ENCODE data around the gene FADS3. TPM values are rescaled to one million over a fixed set of nuclear protein-coding genes. Genes with fewer than 3 reads are reported as not detected.
"Not testable (repeated sequence)": the region's sequence is repeated elsewhere in the genome, so short reads cannot be mapped to it uniquely, and the experiment has no call there.

The FADS3 gene
- total RNA-seq, 1 experiment from 2014 or later, result 47.1 TPM

DNA sequence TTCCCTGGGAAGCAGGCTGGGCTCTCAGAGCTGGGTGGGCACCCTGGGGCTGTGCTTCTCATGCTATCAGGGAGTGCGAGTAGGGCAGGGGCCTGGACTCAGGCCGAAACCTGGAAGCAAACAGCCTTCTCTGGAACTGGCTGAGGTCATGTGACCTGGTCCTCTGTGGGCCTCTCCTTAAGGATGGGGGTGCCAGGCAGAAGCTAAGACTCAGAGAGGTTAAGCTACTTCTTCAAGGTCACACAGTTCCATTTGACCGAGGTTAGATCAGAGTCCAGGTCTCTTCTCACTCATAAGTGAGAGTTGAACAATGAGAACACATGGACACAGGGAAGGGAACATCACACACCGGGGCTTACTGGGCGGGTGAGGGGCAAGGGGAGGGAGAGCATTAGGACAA is 7.4 kb downstream of the FADS3 start:
- in situ Hi-C loops (cut with HindIII; ENCODE audit: low sequenced_read_pairs), result no loop called here
- DNase-seq (ENCODE audit: low spot score), result no peak

DNA sequence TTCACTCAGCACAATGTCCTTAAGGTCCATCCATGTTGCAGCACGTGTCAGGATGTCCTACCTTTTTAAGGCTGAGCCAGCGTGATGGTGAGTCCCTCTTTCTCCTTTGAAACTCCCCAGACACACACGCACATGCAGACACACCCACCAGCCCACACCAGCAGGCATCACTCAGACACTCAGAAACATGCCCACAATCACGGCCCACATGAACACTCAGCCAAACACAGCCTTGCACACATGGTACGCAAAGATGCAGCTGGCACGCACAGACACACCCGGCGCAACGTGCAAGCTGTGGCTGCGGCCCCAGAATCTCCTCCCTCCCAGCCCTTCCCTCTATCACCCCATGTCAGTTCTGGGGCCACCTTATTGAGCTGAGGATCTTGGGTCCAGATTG is 8.0 kb downstream of the FADS3 start:
- DNase-seq (ENCODE audit: low spot score), result no peak
- in situ Hi-C loops (cut with HindIII; ENCODE audit: low sequenced_read_pairs), result no loop called here

DNA sequence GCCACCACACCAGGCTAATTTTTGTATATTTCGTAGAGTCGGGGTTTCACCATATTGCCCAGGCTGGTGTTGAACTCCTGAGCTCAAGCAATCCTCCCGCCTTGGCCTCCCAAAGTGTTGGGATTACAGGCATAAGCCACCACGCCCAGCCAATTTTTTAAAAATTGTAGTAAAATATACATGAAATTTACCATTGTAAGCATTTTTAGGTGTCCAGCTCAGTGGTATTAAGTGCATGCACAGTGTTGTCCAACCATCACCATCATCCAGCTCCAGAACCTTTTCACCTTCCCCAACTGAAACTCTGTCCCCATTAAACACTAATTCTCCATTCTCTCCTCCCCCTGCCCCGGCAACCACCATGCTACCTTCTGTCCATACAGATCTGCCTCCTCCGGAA is 8.5 kb downstream of the FADS3 start:
- in situ Hi-C loops (cut with HindIII; ENCODE audit: low sequenced_read_pairs), result no loop called here
- no peak for DNase-seq (ENCODE audit: low spot score)

DNA sequence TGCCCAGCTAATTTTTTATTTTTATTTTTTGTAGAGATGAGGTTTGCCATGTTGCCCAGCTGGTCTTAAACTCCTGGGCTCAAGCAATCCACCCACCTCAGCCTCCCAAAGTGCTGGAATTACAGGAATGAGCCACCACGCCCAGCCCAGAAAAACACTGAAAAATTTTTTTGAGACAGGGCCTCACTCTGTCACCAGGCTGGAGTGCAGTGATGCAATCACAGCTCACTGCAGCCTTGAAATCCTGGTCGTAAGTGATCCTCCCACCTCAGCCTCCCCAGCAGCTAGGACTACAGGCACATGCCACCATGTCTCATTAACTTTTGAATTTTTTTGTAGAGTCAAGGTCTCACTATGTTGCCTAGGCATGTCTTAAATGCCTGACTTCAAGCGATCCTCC is 9.1 kb downstream of the FADS3 start:
- in situ Hi-C loops (cut with HindIII; ENCODE audit: low sequenced_read_pairs); DNase-seq (ENCODE audit: low spot score): not testable (repeated sequence)

DNA sequence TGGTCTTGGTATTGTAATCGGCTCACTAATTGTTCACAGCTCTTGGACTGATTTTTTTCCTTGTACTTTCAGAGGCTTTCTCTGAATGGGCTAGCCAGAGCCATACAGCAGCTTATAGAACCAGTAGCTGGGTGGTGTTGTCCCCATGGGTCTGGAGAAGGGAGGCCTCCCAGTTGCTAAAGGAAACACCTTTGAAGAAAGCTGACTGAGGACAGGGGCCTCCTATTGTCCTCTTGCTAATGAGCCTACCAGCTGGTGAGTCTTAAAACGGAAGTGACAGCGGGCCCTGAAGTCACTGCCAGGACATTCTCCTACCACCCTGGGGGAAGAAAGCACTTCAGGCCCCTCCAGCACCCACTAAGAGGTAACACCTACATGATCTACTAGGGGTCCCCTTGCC is 9.9 kb downstream of the FADS3 start:
- no peak for DNase-seq (ENCODE audit: low spot score)
- in situ Hi-C loops (cut with HindIII; ENCODE audit: low sequenced_read_pairs), result no loop called here

DNA sequence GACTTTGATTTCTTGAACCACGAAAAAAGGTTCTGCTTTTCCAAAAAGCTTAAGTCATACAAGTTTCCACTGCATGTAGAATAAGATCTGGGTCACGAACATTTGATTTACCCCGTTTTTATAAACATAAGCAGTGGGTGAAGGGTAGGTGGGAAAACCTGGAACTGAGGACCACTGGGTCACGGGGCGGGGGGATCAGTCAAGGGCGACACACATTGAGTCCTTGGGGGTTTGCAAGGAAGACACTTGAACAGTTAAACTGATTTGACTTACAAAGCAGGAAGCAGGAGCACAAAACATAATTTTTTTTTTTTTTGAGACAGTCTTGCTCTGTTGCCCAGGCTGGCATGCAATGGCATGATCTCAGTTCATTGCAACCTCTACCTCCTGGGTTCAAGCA is 10.9 kb downstream of the FADS3 start:
- in situ Hi-C loops (cut with HindIII; ENCODE audit: low sequenced_read_pairs), result no loop called here
- DNase-seq (ENCODE audit: low spot score), result no peak

DNA sequence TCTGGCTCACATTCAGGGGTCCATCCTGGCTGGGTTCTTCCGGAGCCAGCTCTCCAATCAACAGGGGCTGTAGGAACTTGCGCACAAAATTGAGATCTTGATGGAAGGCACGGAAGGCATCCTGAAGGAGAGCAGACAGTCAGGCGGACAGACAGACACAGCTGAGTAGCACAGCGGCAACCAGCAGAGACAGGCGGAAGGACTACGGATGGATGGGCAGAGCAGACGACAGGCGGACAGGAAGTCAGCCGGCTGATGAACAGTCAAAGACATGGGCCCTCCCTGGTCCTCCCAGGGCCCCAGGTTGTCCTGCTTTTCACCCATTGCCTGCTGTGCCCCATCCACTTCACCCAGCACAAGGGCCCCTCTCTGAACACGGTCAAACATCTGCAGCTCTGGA is 11.3 kb downstream of the FADS3 start:
- DNase-seq (ENCODE audit: low spot score), result no peak
- in situ Hi-C loops (cut with HindIII; ENCODE audit: low sequenced_read_pairs), result no loop called here

DNA sequence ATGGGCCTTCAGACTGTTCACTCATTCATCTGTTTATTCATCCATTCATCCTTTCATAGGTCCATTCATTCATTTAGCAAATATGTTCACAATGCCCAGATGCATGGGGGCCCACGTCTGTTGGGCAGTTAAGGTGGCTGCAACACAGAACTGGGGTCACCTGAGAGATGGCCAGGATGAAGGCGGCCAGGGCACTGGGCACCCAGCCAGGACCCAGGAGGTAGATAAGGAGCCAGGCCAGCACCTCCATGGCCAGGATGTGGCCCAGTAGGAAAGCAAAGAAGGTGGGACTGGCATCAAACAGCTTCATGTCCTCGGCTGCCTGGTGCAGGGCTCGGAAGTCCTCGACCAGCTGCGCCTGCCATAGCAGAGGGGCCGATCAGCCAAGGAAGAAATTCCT is 12.2 kb downstream of the FADS3 start:
- in situ Hi-C loops (cut with HindIII; ENCODE audit: low sequenced_read_pairs), result no loop called here

DNA sequence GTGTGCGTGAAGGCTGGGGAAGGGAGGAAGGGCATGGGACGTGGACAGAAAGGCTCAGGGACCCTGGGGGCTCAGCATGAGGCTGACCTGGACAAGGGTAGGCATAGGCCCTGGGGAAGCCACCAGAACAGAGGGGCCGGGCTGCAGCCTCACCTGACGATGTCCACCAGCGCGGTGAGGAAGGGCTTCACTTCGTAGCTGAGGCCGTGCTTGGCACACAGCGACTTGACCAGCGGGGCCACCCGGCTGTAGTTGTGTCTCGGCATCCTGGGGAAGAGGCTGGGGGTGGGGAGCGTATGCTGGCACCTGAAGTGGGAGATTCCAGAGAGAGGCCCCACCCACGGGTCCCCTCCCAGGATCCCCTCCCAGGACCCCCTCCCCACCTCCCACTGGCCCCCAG is 15.6 kb downstream of the FADS3 start:
- no peak for DNase-seq (ENCODE audit: low spot score)
- in situ Hi-C loops (cut with HindIII; ENCODE audit: low sequenced_read_pairs), result no loop called here

More for the DNA sequence above, 12.2 kb downstream of the FADS3 start:
- no peak for DNase-seq (ENCODE audit: low spot score)

DNA sequence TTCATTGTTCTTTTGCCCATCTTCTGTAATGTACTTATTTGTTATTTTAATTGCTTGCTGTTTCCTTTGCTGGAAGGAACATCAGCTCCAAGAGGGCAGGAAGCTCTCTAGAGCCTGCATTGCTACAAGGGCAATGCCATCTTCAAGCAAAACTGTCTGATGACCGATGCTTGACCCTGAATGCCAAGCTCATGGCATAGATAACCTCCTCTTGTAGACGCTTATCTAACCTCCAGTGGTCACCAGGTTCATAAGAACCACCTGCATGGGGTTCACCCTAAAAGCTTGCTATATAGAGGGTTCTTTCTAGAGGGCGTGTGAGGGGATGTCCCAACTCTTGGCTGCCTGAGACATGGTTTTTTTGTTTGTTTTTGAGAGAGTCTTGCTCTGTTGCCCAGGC is 16.5 kb downstream of the FADS3 start:
- no peak for DNase-seq (ENCODE audit: low spot score)
- in situ Hi-C loops (cut with HindIII; ENCODE audit: low sequenced_read_pairs), result no loop called here

DNA sequence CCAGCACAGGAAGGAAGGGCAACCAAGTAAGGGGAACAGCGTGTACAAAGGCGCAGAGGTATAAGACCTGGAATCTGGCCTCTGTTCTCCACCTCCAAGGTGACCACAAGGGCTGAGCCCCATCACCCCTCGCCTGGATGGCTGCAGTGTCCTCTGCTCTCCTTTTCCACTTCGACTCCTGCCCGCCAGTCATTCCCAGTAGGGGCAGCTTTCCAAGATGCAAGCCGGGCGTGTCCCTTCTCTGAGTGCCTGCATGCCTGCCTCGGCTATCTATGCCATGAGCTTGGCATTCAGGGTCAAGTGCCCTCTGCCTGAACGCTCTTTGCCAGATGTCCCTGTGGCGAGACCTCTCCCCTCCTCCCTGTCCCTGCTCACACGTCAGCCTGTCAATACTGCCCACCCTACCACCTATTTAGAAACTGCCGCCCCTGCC is 17.0 kb downstream of the FADS3 start:
- in situ Hi-C loops (cut with HindIII; ENCODE audit: low sequenced_read_pairs), result no loop called here

DNA sequence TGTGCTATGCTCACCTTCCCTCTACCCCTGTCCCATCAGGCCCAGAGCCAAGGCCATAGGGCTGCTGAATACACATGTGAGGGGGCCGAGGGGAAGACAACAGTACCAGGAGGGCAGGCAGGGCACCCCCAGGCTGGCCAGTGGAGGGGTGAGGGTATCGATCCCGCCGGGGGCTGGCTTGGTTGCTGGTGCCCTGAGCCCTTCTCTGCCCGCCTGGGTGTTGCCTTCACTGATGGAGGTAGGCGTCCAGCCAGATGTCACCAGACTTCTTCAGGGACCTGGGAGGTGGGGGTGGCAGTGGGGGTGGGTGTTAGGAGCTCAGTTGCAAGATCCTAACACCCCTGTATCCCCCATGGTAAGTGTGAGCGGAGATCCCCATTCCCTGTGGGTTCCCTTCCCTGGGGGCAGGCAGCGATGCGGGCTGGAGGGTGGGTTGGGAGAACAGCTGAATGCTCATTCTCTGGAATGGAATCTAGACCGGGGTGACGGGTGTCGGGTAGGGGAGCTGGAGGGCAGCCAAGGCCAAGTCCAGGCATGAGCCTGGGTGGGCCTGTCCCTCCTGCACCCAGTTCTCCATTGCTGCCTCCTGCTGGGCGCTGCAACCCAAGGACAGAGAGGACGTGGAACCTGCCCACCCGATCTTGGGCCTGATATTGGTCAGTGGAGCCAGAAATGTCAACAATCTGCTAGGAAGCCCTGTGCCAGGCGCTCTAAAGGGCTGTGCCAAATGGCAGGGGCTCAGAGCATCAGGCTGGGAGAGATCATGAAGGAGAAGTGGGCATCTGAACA is 17.6 kb downstream of the FADS3 start:
- in situ Hi-C loops (cut with HindIII; ENCODE audit: low sequenced_read_pairs), result no loop called here
- DNase-seq (ENCODE audit: low spot score), result peak; percentile 74

More for the DNA sequence above, 17.0 kb downstream of the FADS3 start:
- DNase-seq (ENCODE audit: low spot score), result peak; percentile 80

DNA sequence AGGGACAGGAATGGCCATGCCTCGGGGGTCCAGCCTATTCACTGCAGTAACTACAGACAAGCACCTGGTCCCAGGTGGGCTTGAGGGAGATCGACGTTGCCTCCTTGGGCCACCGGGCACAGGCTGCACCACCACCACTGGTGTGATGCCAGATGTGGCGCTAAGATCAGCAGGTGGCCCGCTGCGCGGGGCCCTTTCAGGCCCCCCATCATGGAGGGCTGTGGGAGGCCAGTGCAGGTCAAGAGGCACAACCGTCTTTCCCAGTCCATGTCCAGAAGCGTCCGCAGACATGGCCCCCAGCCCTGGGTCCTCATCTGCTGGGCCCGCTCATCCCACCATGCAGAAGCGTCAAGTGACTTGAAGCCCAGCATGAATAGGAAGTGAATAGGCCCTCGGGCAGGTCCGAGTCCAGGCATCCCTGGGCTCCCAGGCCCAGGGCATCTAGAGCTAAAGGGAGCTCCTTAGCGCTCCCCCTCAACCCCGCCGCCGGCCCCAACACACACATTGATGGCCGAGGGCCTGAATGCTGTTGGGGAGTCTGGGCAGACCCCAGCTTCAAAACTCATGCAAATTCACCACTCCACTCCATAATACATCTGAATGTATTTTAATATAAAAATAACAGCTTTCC is 18.3 kb downstream of the FADS3 start:
- in situ Hi-C loops (cut with HindIII; ENCODE audit: low sequenced_read_pairs), result no loop called here
- DNase-seq (ENCODE audit: low spot score), result no peak

DNA sequence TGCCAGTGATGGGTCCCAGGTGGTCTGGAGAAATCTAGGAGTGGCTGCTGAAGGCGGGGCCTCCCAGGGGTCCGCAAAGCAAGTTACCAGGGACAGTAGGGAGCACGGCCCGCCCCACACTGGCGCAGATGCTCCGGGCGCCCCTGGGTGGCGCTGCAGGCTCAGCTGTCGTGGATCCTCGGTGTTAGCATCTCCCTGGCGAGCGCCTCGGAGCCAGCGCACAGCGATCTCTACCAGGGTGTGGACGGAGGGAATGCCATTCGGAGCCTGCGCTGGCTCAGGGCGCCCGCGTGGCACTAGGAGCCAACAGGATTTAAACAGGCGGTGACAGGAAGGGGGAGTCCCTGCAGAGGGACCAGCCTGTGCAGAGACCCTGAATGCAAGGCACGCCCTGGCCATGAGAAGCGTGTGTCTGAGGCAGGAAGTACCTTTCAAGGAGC is 20.2 kb downstream of the FADS3 start:
- peak; percentile 84 for DNase-seq (ENCODE audit: low spot score)
- in situ Hi-C loops (cut with HindIII; ENCODE audit: low sequenced_read_pairs), result no loop called here

DNA sequence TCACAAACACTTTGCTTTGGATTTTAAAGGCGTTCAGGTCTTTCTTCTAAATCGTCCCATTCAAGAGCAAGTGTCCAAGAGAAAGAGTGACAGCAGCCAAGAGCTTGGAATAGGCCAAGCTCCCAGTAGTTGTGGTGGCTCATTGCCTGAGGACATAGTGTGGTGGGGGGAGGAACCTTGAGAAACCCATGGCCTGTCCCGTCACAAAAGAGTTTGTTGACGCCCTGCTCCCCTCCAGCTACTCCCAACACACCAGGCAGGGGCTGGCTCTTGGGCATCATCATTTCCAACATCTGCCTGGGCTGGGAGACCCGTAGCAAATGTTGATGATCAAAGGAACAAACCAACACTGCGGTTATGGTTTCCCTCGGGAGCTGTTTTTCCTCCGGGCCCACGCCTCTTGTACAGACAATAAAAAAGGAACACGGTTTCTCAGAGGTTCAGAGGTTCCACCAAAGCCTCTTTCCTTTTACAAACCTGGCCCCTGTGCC is 20.8 kb downstream of the FADS3 start:
- no peak for DNase-seq (ENCODE audit: low spot score)
- in situ Hi-C loops (cut with HindIII; ENCODE audit: low sequenced_read_pairs), result no loop called here

DNA sequence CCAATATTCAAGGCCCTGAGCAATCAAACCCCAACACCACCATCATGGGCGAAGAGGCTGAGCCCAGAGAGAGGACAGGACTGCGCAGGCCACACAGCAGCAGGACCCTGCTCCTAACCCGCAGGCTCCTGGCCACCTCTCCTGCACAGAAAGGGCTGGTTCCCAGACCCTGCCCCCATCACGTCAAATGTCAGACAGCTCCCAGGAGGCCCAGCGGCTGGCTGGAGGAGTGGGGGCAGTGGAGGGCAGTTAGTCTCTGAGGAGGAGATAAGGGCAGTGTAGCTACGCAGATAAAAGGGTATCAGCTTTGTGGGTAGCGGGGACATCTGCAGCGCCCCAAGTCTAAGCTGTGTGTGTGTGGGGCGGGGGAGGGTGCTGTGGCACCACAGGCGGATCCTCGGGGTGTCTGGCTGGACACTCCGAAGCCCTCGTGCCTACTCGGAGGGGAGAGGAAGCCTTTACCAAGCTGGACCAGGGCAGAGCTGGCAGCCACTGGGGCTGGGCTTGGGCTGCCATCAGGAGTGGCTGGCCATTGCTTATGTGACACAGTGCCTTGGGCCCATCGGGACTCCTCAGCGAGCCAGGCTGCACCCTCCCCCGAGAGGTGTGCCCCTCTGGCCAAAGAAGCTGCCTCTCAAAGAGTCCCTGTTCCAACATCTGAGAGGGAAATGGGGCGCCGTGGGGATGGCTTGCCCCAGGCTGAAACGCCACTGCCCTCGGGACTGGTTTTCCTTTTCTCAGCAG is 21.5 kb downstream of the FADS3 start:
- no peak for DNase-seq (ENCODE audit: low spot score)
- in situ Hi-C loops (cut with HindIII; ENCODE audit: low sequenced_read_pairs), result no loop called here

DNA sequence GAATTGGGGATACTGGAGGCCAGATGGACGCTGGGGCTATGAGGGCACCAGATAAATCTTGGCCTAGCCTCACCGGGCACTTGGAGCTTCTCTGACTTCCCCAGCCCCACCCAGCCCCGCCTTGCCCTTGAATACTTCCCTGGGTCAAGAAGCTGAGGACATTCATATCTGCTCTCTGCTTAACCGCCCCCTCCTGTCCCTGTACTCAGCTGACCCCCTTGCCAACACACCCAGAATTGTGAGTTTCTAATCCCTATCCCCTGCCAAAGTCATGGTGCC is 22.0 kb downstream of the FADS3 start:
- in situ Hi-C loops (cut with HindIII; ENCODE audit: low sequenced_read_pairs), result no loop called here
- DNase-seq (ENCODE audit: low spot score), result no peak

DNA sequence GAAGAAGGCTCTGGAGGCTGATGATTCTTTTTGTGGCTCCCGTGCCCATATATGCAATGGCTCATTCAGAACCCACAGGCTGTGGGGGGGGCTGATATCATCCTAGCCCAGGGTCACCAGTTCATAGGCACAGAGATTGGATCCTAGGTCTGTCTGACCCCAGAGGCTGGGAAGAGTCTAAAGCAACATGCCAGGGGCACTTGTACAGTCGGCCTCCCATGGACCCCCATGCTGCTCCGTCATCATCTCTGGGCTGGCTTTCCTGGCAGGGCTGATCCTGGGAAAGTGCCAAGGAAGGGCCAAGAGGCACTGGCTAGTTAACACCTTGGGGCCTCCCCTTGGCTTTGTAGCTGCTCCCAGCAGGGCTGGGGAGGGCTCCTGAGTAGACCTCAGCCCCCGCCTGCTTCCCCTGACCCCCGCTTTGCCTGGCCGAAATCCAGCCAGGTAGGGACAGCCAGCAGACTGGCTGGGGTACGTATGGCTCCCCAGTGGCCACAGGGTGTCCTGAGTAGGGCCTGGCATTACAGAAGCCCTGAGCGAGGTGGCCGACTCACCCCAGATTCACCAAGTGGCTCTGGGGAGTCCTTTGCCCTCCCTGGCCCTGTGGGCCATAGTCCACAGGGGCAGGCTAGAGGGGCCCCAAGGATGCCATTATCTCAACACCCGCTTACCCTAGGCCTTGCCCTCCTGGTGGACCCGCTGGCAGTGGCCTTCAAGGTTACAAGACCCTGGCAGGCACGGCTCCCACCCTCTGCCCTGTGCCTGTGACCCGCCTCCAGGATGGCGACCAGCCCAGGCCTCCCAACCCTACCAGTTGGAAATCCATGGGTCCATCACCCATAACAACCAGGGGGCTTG is 22.5 kb downstream of the FADS3 start:
- DNase-seq (ENCODE audit: low spot score), result no peak
- in situ Hi-C loops (cut with HindIII; ENCODE audit: low sequenced_read_pairs), result no loop called here

DNA sequence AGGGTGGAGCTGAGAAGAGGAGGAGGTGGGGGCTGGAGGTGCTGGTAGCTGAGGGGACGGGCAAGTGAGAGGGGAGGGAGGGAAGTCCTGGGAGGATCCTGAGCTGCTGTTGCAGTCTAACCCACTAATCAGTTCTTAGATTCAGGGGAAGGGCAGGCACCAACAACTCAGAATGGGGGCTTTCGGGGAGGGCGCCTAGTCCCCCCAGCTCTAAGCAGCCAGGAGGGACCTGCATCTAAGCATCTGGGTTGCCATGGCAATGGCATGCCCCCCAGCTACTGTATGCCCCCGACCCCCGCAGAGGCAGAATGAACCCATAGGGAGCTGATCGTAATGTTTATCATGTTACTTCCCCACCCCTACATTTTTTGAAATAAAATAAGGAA is 24.4 kb downstream of the FADS3 start:
- in situ Hi-C loops (cut with HindIII; ENCODE audit: low sequenced_read_pairs), result no loop called here

More for the DNA sequence above, 24.4 kb downstream of the FADS3 start:
- DNase-seq (ENCODE audit: low spot score), result no peak
